Stimulated activated memory B cell treated with anti-CD40 and anti-IgM and Interleukin-4, amounts not matched to agents 10 μg/mL and 1 μg/mL and 100 μg/mL, for 72 hours (primary cell): ENCODE results near the gene BEX5.
"Not testable (repeated sequence)": the region's sequence is repeated elsewhere in the genome, so short reads cannot be mapped to it uniquely, and the experiment has no call there.

ENCODE experiments used
- ATAC-seq: fragments of 150-1000 bp; cut with Tn5 transposase; 2 replicates; pipeline ENCODE4 v1.10.0; 2021
- H3K27ac Mint-ChIP-seq: one replicate; pipeline ENCODE4 v1.8.0; 2022; ENCODE audit warnings: mild to moderate bottlenecking, mixed read lengths
- H3K27me3 Mint-ChIP-seq: one replicate; pipeline ENCODE4 v1.8.0; 2022; ENCODE audit warnings: mixed read lengths
- H3K36me3 Mint-ChIP-seq: one replicate; pipeline ENCODE4 v1.8.0; 2022; ENCODE audit warnings: mixed read lengths
- H3K4me1 Mint-ChIP-seq: one replicate; pipeline ENCODE4 v1.8.0; 2022; ENCODE audit warnings: mixed read lengths
- H3K4me3 Mint-ChIP-seq: one replicate; pipeline ENCODE4 v1.8.0; 2022; ENCODE audit warnings: mild to moderate bottlenecking, moderate library complexity, mixed read lengths
- H3K9me3 Mint-ChIP-seq: one replicate; pipeline ENCODE4 v1.8.0; 2022; ENCODE audit warnings: mixed read lengths

BEX5 gene

GRCh38 chrX:102155806-102156179, at the start of gene BEX5:
Gene BEX5 (minus strand): TSS chrX:102155977. CDS start chrX:102154265, 1,712 bp downstream.
- no peaks in the 10 kb centered on the region for H3K27me3 Mint-ChIP-seq
- peaks cover 25% of the 10 kb centered on the region for H3K4me1 Mint-ChIP-seq
- H3K9me3 Mint-ChIP-seq, result no peaks in the 10 kb centered on the region
- ATAC-seq, result peak; percentile 90
- H3K27ac Mint-ChIP-seq, result peak within 1 kb of the TSS; percentile 75
- peak within 1 kb of the TSS; percentile 96 for H3K4me3 Mint-ChIP-seq
- no peaks in the 10 kb centered on the region for H3K36me3 Mint-ChIP-seq

GRCh38 chrX:102185967-102186720, 30.4 kb upstream of the BEX5 start:
- H3K36me3 Mint-ChIP-seq, result no peaks in the 10 kb centered on the region
- H3K9me3 Mint-ChIP-seq, result peaks cover 3% of the 10 kb centered on the region
- no peak overlapping the region for H3K27ac Mint-ChIP-seq
- H3K27me3 Mint-ChIP-seq, result no peaks in the 10 kb centered on the region
- H3K4me3 Mint-ChIP-seq, result no peak overlapping the region
- no peaks in the 10 kb centered on the region for H3K4me1 Mint-ChIP-seq
- no peak for ATAC-seq

- peak; percentile 55 for ATAC-seq
- H3K4me3 Mint-ChIP-seq, result peak overlapping the region; percentile 96
- H3K9me3 Mint-ChIP-seq, result no peaks in the 10 kb centered on the region
- peaks cover 25% of the 10 kb centered on the region for H3K4me1 Mint-ChIP-seq
- H3K36me3 Mint-ChIP-seq, result no peaks in the 10 kb centered on the region
- no peaks in the 10 kb centered on the region for H3K27me3 Mint-ChIP-seq
- H3K27ac Mint-ChIP-seq, result peak overlapping the region; percentile 75
Observed at GRCh38 chrX:102154900-102155805, 624 bp downstream of the BEX5 start.

- peaks cover 25% of the 10 kb centered on the region for H3K4me1 Mint-ChIP-seq
- H3K9me3 Mint-ChIP-seq, result no peaks in the 10 kb centered on the region
- peak overlapping the region; percentile 96 for H3K4me3 Mint-ChIP-seq
- no peaks in the 10 kb centered on the region for H3K36me3 Mint-ChIP-seq
- no peak overlapping the region for H3K27ac Mint-ChIP-seq
- no peaks in the 10 kb centered on the region for H3K27me3 Mint-ChIP-seq
- no peak for ATAC-seq
Observed at GRCh38 chrX:102154218-102154860, 1.4 kb downstream of the BEX5 start.

GRCh38 chrX:102142274-102142673, 13.5 kb downstream of the BEX5 start, which contains the start of gene TCEAL6:
Gene TCEAL6 (minus strand): TSS chrX:102142481.
- not testable (repeated sequence) for H3K4me3 Mint-ChIP-seq

GRCh38 chrX:102141631-102142030, 14.1 kb downstream of the BEX5 start:
- H3K4me1 Mint-ChIP-seq, H3K36me3 Mint-ChIP-seq, H3K27ac Mint-ChIP-seq, ATAC-seq, H3K4me3 Mint-ChIP-seq, H3K9me3 Mint-ChIP-seq: not testable (repeated sequence)
- H3K27me3 Mint-ChIP-seq, result peaks cover 28% of the 10 kb centered on the region

More at GRCh38 chrX:102142274-102142673, 13.5 kb downstream of the BEX5 start, which contains the start of gene TCEAL6:
- not testable (repeated sequence) for H3K36me3 Mint-ChIP-seq, ATAC-seq, H3K4me1 Mint-ChIP-seq, H3K9me3 Mint-ChIP-seq, H3K27ac Mint-ChIP-seq
- peaks cover 29% of the 10 kb centered on the region for H3K27me3 Mint-ChIP-seq

GRCh38 chrX:102140876-102141275, 14.9 kb downstream of the BEX5 start:
- ATAC-seq, H3K4me1 Mint-ChIP-seq, H3K27ac Mint-ChIP-seq, H3K9me3 Mint-ChIP-seq, H3K4me3 Mint-ChIP-seq, H3K36me3 Mint-ChIP-seq: not testable (repeated sequence)
- peaks cover 28% of the 10 kb centered on the region for H3K27me3 Mint-ChIP-seq

- ATAC-seq, result no peak
- H3K36me3 Mint-ChIP-seq, result no peaks in the 10 kb centered on the region
- peaks cover 16% of the 10 kb centered on the region for H3K27me3 Mint-ChIP-seq
- H3K4me3 Mint-ChIP-seq, result no peak overlapping the region
- no peaks in the 10 kb centered on the region for H3K9me3 Mint-ChIP-seq
- H3K4me1 Mint-ChIP-seq, result peaks cover 5% of the 10 kb centered on the region
- no peak overlapping the region for H3K27ac Mint-ChIP-seq
Observed at GRCh38 chrX:102138064-102138463, 17.7 kb downstream of the BEX5 start.

GRCh38 chrX:102129473-102129872, 26.3 kb downstream of the BEX5 start:
- Mint-ChIP-seq H3K4me1 (peaks cover 9% of the 10 kb centered on the region), H3K27me3 (peaks cover 33% of the 10 kb centered on the region), H3K36me3 (no peaks in the 10 kb centered on the region), H3K4me3 (no peak overlapping the region), H3K9me3 (no peaks in the 10 kb centered on the region), H3K27ac (no peak overlapping the region)
- no peak for ATAC-seq

- Mint-ChIP-seq H3K9me3 (no peaks in the 10 kb centered on the region), H3K27me3 (peaks cover 37% of the 10 kb centered on the region), H3K4me3 (no peak overlapping the region), H3K36me3 (no peaks in the 10 kb centered on the region), H3K4me1 (peaks cover 9% of the 10 kb centered on the region), H3K27ac (no peak overlapping the region)
- no peak for ATAC-seq
Observed at GRCh38 chrX:102126863-102127262, 28.9 kb downstream of the BEX5 start.

- H3K27me3 Mint-ChIP-seq, result peaks cover 36% of the 10 kb centered on the region
- ATAC-seq, H3K4me3 Mint-ChIP-seq: not testable (repeated sequence)
Observed at GRCh38 chrX:102126080-102126818, 29.5 kb downstream of the BEX5 start.

GRCh38 chrX:102125436-102125835, 30.3 kb downstream of the BEX5 start, which contains the start of gene TCEAL2:
Gene TCEAL2 (plus strand): TSS chrX:102125679. CDS start chrX:102126831, 1,152 bp downstream.
- H3K9me3 Mint-ChIP-seq, H3K27ac Mint-ChIP-seq, ATAC-seq, H3K36me3 Mint-ChIP-seq, H3K4me1 Mint-ChIP-seq: not testable (repeated sequence)
- H3K4me3 Mint-ChIP-seq, result peak within 1 kb of the TSS; percentile 60
- peaks cover 28% of the 10 kb centered on the region for H3K27me3 Mint-ChIP-seq

More at GRCh38 chrX:102126080-102126818, 29.5 kb downstream of the BEX5 start:
- not testable (repeated sequence) for H3K9me3 Mint-ChIP-seq, H3K36me3 Mint-ChIP-seq, H3K4me1 Mint-ChIP-seq, H3K27ac Mint-ChIP-seq

GRCh38 chrX:102125014-102125413, 30.8 kb downstream of the BEX5 start:
- peak overlapping the region; percentile 60 for H3K4me3 Mint-ChIP-seq
- not testable (repeated sequence) for H3K36me3 Mint-ChIP-seq, H3K9me3 Mint-ChIP-seq, ATAC-seq, H3K27ac Mint-ChIP-seq, H3K4me1 Mint-ChIP-seq
- H3K27me3 Mint-ChIP-seq, result peaks cover 27% of the 10 kb centered on the region

- Mint-ChIP-seq H3K27ac (no peak overlapping the region), H3K4me3 (no peak overlapping the region), H3K9me3 (peaks cover 3% of the 10 kb centered on the region), H3K4me1 (no peaks in the 10 kb centered on the region), H3K36me3 (no peaks in the 10 kb centered on the region), H3K27me3 (no peaks in the 10 kb centered on the region)
- ATAC-seq, result no peak
Observed at GRCh38 chrX:102115748-102116147, 40.0 kb downstream of the BEX5 start.
